GM19238 (cell line): Measurements from ENCODE around the gene SGK1.
"Not testable (repeated sequence)": the region's sequence is repeated elsewhere in the genome, so short reads cannot be mapped to it uniquely, and the experiment has no call there.

Experiments used
- DNase-seq: peaks from one replicate; pipeline ENCODE4 v3.0.0; 2011; ENCODE audit warnings: low spot score; ENCODE audit not compliant: insufficient read length

SGK1 gene

GRCh38 chr6:134307075-134307474, 10.8 kb downstream of the SGK1 start:
- DNase-seq = no peak

DNA sequence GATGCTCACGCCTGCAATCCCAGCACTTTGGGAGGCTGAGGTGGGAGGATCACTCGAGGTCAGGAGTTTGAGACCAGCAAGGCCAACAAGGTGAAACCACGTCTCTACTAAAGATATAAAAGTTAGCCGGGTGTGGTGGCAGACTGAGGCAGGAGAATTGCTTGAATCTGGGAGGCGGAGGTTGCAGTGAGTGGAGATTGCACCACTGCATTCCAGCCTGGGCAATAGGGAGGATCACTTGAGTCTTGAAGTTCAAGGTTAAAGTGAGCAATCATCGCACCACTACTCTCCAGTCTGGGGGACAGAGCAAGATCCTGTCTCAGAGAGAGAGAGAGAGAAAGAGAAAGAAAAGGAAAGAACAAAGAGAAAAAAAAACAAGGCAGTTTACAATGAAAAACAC, 13.5 kb downstream of the SGK1 start:
- not testable (repeated sequence) for DNase-seq

GRCh38 chr6:134303891-134304290, 14.0 kb downstream of the SGK1 start:
- DNase-seq = no peak

DNA sequence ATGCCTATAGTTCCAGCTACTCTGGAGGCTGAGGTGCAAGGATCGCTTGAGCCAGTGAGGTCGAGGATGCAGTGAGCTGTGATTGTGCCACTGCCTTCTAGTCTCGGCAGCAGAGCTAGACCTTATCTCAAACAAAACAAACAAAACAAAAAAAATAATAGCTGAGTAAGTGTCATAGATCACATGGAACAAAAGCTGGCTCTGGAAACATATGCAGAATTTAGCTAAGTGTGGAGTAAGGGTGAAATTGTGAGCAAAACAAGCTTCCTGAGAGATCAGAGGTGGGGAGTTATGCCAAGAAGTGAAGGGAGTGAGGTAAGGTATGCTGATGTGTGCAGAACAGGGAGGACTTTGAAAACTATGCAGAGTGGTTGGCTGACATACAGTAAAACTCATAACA, 18.7 kb downstream of the SGK1 start:
- no peak for DNase-seq

DNA sequence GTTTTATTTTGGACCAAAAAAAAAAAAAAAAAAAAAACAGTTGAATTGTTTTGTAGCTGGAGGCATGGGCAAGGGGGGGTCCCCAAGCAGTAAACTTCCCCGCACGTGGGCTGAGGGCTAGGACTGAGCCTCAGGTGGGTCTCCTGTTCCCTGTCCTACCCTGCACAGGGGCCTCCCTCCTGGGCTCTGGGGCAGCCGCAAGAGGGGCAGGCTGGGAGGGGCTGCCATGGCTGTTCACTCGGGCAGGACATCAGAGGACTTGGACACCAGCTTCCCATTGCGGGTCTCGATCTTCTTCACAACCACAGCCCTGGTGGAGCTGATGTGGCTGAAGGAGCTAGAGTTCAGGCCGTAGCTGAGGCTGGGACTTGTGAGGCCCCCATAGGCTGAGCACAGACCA, 21.1 kb downstream of the SGK1 start:
- DNase-seq = no peak

DNA sequence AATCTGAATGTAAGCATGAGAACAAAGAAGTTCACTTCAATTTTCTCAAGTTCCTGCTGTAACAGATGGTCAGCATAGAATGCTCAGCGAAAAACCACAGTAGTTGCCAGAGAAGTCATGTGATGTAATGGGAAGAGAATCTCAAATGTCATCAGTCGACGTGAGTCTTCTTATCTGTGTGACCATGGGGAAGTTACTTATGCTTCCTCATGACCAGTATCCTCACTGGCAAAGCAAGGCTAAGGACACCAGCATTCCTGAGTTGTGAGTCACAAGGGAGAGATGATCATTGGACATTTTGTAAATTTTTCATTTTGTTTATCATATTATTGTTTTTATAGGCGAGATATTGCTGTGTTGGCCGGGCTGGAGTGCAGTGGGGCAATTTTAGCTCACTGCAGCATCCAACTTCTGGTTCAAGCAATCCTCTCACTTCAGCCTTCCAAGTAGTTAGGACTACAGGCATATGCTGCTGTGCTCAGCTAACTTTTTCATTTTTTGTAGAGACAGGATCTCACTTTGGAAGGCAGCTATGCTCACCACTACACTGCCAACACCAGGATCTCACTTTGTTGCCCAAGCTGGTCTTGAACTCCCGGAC, 21.9 kb downstream of the SGK1 start:
- DNase-seq = no peak

DNA sequence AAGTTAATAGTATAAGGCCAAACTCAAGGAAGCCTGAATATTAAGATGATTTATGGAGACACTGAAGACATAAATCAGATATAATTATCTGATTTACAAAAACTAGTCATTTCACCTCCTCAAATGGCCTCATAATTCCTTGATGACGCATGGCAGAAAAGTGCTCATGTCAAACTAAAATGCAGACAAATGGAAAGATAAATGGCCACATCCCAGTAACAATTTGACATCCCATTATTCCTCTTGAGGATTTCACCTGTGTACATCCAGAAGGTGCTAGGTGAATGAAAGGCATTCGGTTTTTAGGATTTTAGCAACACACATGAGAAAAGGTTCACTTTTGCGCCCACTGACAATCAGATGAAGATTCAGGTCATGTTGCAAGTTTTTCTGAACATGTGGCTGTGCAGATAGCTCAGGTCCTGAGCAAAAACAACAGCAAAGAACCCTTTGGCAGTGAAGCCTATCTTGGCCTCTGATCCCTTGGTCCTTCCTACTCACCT, 24.2 kb downstream of the SGK1 start:
- no peak for DNase-seq

DNA sequence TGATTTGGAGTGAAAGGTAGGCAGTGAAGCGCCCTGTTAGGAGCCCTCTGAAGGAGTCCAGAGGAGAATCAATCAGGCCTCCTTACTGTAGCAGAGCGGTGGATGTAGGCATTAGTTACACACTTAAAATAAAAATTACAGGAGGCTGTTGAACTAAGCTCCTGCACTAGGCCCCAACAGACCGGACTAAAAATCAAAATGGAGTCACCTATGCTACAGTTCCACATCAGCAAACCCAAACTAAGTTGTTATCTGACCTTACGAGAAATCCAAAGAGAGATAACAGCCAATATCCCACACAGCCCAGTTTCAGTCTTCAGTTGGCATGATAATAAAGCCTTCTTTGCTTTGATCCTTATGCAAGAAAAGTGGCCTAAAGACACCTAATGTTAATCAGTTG, 26.8 kb downstream of the SGK1 start:
- no peak for DNase-seq

GRCh38 chr6:134289204-134289575, 28.7 kb downstream of the SGK1 start:
- no peak for DNase-seq

DNA sequence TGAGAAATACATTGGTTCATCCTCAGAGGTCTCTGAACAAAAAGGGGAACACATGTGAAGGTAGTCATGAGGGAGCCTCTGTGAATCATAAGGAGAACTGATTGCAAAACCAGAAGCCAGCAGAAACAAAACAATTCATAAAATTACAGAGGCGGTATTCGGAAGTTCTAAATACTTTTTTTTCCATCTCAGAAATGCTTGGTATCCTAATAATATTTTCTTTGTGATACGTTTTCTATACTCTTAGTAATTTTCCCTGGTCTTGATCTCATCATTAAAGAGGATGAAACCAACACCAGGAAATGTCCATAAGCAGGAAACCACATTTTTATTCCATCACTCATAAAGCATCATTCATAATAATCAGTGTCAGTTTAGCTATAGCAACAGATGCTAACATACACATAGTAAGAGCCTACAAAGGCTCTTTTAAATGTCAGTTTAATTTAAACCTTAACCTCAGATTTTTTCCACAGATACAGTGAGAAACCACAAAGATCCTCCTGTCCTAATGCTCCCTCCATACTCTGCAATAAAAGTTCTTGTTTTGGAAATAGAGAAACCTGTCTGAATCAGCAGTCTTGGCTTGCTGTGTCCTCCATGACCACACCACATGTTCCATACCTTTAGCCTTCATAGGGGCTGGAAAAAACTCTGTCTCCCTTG, 29.2 kb downstream of the SGK1 start:
- no peak for DNase-seq

DNA sequence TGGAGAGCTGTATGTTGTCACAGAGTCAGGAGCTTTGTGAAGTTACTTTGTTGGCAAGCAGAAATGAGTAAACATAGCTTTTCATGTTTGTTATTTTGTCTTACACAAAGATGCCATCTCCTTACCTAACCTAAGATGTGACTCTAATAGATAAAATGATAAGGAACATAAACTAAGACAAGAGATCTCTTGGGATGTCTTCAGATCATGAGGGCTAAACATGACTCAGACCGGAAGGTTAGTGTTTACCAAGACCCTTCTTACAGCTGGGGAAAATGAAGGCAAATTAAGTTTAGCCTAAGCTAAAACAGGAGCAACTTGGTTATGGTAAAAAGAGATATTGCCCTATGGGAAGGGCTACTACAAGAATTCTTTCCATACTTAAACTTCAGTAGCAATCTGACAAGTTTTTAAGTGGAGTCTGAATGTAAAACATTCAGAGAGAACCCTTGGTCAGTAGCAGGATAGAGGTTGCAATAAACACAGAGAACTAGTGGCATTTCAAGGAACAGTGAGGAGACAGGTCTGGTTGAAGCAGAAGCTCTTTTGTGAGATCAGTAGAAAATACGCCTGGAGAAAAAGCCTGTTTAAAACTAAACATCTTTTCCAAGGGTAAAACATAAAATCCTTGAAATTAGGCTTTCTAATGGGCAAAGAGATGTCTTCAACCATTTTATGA, 29.9 kb downstream of the SGK1 start:
- no peak for DNase-seq

- DNase-seq = no peak
These were observed 35.1 kb downstream of the SGK1 start for GRCh38 chr6:134282816-134283215.

GRCh38 chr6:134281388-134281787, 36.5 kb downstream of the SGK1 start:
- DNase-seq = no peak

DNA sequence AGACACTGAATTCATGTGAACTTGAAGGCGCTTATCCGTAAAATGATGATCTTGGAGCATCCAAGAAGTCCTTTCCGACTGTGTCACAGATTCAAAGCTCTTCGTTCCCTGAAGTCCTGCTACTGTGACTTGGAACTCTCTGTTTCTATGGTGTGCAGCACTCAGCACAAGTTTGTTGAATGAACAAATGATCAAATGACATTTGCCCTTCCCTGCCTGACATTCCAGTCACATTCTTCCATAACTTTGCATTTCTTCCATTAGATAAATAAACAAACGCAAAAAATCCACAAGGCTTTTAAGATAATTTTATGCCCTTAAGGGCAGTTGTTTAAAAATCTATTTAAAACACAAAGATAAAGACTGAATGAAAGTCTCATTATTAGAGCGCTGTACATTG, 39.9 kb downstream of the SGK1 start:
- DNase-seq = no peak

DNA sequence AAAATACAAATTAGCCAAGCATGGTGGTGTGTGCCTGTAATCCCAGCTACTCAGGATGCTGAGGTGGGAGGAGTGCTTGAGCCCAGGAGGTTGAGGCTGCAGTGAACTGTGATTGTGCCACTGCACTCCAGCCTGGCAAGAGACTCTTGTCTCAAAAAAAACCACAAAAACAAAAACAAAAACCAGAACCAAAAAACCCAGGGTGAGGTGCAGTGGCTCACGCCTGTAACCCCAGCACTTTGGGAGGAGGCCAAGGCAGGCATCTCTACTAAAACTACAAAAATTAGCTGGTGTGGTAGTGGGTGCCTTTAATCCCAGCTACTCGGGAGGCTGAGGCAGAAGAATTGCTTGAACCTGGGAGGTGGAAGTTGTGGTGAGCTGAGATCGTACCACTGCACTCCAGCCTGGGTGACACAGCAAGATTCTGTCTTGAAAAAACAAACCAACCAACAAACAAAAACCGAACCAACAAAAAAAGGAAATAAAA, 41.0 kb downstream of the SGK1 start:
- DNase-seq = not testable (repeated sequence)

DNA sequence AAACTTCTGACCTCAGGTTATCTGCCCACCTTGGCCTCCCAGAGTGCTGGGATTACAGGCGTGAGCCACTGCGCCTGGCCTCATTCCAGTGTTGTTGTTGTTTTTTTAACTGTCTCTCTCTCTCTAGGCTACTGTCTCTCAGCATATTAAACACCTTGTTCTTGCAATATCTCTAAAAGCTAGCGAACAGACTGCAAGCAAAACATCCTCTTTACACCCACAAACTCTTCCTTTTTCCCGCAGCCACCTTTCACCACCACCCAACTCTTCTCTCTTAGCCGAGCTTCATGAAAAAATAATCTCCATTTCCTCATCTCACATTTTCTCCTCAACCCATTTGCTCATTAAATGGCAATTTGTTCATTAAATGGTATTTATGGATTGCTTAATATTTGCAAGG, 45.5 kb downstream of the SGK1 start:
- no peak for DNase-seq

- DNase-seq = no peak
These were observed 50.0 kb downstream of the SGK1 start for GRCh38 chr6:134267917-134268361.

DNA sequence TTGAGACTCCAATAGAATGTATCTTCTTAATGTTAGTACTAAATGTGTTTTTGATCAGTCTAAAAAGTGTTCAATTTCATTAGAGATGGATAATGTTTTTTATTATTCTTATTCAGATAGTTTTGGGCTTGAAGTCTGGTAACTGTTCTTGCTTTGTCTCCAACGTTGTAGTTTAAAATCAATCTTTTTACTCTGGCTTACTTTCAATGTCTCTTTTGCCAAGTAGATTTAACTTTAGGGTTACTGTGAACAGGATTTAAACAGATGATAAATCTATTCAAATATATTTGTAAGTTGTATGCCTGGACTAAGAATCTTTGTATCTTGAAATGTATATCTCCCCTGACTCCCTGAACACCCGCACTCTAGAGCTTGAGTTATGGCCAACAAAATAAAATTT, 51.1 kb downstream of the SGK1 start:
- no peak for DNase-seq

GRCh38 chr6:134261766-134262165, 56.1 kb downstream of the SGK1 start:
- no peak for DNase-seq

GRCh38 chr6:134258849-134259306, 59.0 kb downstream of the SGK1 start:
- no peak for DNase-seq

DNA sequence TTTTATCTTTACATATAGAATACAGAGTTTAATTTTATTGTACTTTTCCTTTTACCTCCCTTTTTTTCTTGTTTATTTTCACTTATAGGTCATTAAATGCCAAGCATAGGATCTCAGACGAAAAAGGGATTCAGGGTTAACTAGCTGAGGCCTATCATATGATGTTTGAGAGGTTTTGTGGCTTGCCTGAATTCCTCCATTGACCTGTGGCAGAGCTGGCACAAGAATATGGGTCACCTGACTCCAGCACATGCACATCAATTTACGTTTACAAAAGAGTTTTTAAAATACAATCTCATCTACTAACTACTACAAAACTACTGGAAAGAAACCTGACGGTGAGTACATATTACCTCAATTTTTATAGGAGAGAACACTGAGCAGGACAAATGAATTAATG, 60.4 kb downstream of the SGK1 start:
- DNase-seq = no peak

GRCh38 chr6:134256862-134257261, 61.0 kb downstream of the SGK1 start:
- DNase-seq = no peak
